ENCODE data around the gene SCUBE1.

DNA sequence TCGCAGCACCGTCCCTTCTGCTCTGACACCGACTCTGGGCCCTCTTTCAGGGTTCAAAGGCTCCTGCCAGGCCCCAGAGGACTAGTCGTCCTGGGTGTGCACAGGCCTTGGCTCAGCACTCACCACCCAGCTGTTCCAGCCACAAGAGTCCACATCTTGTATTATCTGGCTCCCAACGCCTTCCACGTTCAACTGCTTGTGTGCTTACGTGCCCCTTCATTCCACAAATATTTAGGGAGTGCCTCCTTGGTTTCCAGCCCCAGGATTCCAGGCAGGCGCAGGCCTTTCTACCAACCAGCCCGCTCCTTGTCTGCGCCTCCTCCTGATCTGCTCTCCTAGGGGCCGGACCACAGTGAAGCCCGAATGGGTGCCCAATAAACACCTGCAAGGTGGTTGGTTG, 70.9 kb downstream of the SCUBE1 start:
- TF ChIP-seq ZNF274 (IDR thresholded peaks at IDR 0.05; ENCODE audit: low read depth, low read length), result no peak
- TF ChIP-seq SUZ12 (IDR thresholded peaks at IDR 0.05; ENCODE audit: extremely low read depth, insufficient read depth, insufficient read length), result no peak
- TF ChIP-seq YY1 (IDR thresholded peaks at IDR 0.05; ENCODE audit: insufficient read depth, insufficient read length), result no peak
